ENCODE results near the gene MDFIC2. TPM values are rescaled to one million over a fixed set of nuclear protein-coding genes. Genes with fewer than 3 reads are reported as not detected.
"Not testable (repeated sequence)": the region's sequence is repeated elsewhere in the genome, so short reads cannot be mapped to it uniquely, and the experiment has no call there.

MDFIC2 gene
- not detected in 2 replicates for total RNA-seq (2012; rRNA removed)

DNA sequence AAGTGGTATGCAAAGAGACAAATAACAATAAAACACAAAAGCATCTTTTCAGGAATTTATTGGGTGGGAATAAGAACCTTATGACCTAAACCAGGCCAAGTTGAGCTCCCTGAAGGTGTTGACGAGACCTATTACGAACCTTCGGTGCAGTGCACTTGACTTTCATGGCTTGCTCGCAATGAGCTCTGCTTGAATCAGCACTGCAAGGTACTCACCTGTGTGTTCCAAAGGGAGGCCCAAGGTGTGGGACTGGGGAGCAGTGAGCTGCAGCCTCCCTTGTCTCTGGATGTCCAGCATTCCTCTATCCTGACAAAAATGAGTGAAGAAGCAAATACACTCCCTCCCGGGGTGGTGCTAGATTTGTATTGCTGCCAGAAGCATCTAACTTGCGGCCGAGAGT lies at the start of gene MDFIC2:
Gene MDFIC2 (minus strand): TSS at position 303 of the 400 bp plus-strand sequence. CDS start 665 bp downstream, outside the sequence.
- Histone ChIP-seq H3K4me2 (ENCODE audit: low read length) (no peak within 1 kb of the TSS), H3K4me1 (ENCODE audit: control insufficient read depth, insufficient read depth, low read length) (no peaks in the 10 kb centered on the region), H3K36me3 (ENCODE audit: insufficient read depth, low read length) (no peaks in the 10 kb centered on the region), H3K27me3 (ENCODE audit: control insufficient read depth, insufficient read depth, low read length) (no peaks in the 10 kb centered on the region), H3K9ac (ENCODE audit: low read depth, low read length) (no peak within 1 kb of the TSS), H3K9me3 (replicated peaks; ENCODE audit: low read length) (no peaks in the 10 kb centered on the region), H3K4me3 (ENCODE audit: low read length) (no peak within 1 kb of the TSS)

- Histone ChIP-seq H3K9ac (ENCODE audit: low read depth, low read length) (no peak overlapping the region), H3K27me3 (ENCODE audit: control insufficient read depth, insufficient read depth, low read length) (peaks cover 5% of the 10 kb centered on the region), H3K4me1 (ENCODE audit: control insufficient read depth, insufficient read depth, low read length) (no peaks in the 10 kb centered on the region), H3K9me3 (replicated peaks; ENCODE audit: low read length) (no peaks in the 10 kb centered on the region), H3K4me2 (ENCODE audit: low read length) (no peak overlapping the region), H3K36me3 (ENCODE audit: insufficient read depth, low read length) (no peaks in the 10 kb centered on the region), H3K4me3 (ENCODE audit: low read length) (no peak overlapping the region)
Observed at GRCh38 chr3:70360979-70361760, 48.7 kb upstream of the MDFIC2 start.

DNA sequence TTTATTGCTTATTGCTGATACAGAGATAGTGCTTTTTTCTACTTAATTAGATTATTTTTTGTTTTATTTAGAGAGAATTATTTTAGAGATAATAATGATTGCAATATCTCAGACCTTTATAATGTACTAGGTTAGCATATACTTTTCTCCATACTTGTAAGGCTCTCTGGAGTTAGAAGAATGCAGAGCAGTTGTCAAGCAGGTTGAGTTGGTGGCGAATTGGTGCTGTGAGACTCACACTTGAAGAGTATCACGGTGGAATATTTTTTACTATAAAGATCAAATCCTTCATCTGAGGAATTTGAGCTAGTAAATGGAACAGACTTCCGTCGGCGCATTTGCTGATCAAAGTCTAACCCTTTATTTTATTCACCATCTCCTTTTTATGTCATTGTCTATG lies 47.3 kb upstream of the MDFIC2 start:
- H3K4me2 ChIP-seq (ENCODE audit: low read length), result no peak overlapping the region
- H3K9ac ChIP-seq (ENCODE audit: low read depth, low read length), result no peak overlapping the region
- no peaks in the 10 kb centered on the region for H3K4me1 ChIP-seq (ENCODE audit: control insufficient read depth, insufficient read depth, low read length)
- no peak overlapping the region for H3K4me3 ChIP-seq (ENCODE audit: low read length)
- H3K27me3 ChIP-seq (ENCODE audit: control insufficient read depth, insufficient read depth, low read length), result peaks cover 8% of the 10 kb centered on the region
- H3K9me3 ChIP-seq (replicated peaks; ENCODE audit: low read length), result no peaks in the 10 kb centered on the region
- no peaks in the 10 kb centered on the region for H3K36me3 ChIP-seq (ENCODE audit: insufficient read depth, low read length)

- H3K4me1 ChIP-seq (ENCODE audit: control insufficient read depth, insufficient read depth, low read length), result no peaks in the 10 kb centered on the region
- H3K27me3 ChIP-seq (ENCODE audit: control insufficient read depth, insufficient read depth, low read length), result peaks cover 8% of the 10 kb centered on the region
- no peak overlapping the region for H3K4me3 ChIP-seq (ENCODE audit: low read length)
- no peak overlapping the region for H3K9ac ChIP-seq (ENCODE audit: low read depth, low read length)
- H3K9me3 ChIP-seq (replicated peaks; ENCODE audit: low read length), result no peaks in the 10 kb centered on the region
- H3K36me3 ChIP-seq (ENCODE audit: insufficient read depth, low read length), result no peaks in the 10 kb centered on the region
- no peak overlapping the region for H3K4me2 ChIP-seq (ENCODE audit: low read length)
Observed at GRCh38 chr3:70358978-70359580, 46.6 kb upstream of the MDFIC2 start.

GRCh38 chr3:70352215-70352614 lies 39.8 kb upstream of the MDFIC2 start:
- Histone ChIP-seq H3K4me1 (ENCODE audit: control insufficient read depth, insufficient read depth, low read length) (no peaks in the 10 kb centered on the region), H3K9me3 (replicated peaks; ENCODE audit: low read length) (no peaks in the 10 kb centered on the region), H3K27me3 (ENCODE audit: control insufficient read depth, insufficient read depth, low read length) (peaks cover 4% of the 10 kb centered on the region), H3K9ac (ENCODE audit: low read depth, low read length) (no peak overlapping the region), H3K4me2 (ENCODE audit: low read length) (no peak overlapping the region), H3K36me3 (ENCODE audit: insufficient read depth, low read length) (no peaks in the 10 kb centered on the region), H3K4me3 (ENCODE audit: low read length) (no peak overlapping the region)

DNA sequence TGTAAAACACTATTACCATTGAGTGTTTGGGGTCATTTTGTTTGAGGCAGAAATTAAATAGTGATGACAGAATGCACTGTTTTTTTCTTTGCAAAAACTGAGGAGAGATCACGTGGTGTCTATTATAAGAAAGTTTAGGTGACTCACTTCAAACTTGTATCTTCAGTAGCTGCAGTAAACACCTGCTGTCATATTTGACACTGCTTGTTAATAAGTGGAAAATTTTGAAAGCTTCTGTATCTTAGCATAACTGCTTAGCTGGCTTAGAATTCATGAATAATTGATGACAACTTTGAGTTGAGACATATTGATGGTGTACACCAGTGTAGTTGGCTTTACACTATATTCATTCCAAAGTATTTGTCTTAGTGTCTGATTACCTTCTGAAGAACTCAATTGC lies 29.7 kb upstream of the MDFIC2 start:
- H3K4me1 ChIP-seq (ENCODE audit: control insufficient read depth, insufficient read depth, low read length), result no peaks in the 10 kb centered on the region

GRCh38 chr3:70336885-70337284 lies 24.4 kb upstream of the MDFIC2 start:
- H3K4me3 ChIP-seq (ENCODE audit: low read length); H3K4me1 ChIP-seq (ENCODE audit: control insufficient read depth, insufficient read depth, low read length); H3K9ac ChIP-seq (ENCODE audit: low read depth, low read length); H3K27me3 ChIP-seq (ENCODE audit: control insufficient read depth, insufficient read depth, low read length); H3K9me3 ChIP-seq (replicated peaks; ENCODE audit: low read length); H3K36me3 ChIP-seq (ENCODE audit: insufficient read depth, low read length); H3K4me2 ChIP-seq (ENCODE audit: low read length): not testable (repeated sequence)

More for the DNA sequence above, 29.7 kb upstream of the MDFIC2 start:
- Histone ChIP-seq H3K9ac (ENCODE audit: low read depth, low read length) (no peak overlapping the region), H3K4me2 (ENCODE audit: low read length) (no peak overlapping the region), H3K9me3 (replicated peaks; ENCODE audit: low read length) (no peaks in the 10 kb centered on the region), H3K4me3 (ENCODE audit: low read length) (no peak overlapping the region), H3K36me3 (ENCODE audit: insufficient read depth, low read length) (no peaks in the 10 kb centered on the region), H3K27me3 (ENCODE audit: control insufficient read depth, insufficient read depth, low read length) (no peaks in the 10 kb centered on the region)

DNA sequence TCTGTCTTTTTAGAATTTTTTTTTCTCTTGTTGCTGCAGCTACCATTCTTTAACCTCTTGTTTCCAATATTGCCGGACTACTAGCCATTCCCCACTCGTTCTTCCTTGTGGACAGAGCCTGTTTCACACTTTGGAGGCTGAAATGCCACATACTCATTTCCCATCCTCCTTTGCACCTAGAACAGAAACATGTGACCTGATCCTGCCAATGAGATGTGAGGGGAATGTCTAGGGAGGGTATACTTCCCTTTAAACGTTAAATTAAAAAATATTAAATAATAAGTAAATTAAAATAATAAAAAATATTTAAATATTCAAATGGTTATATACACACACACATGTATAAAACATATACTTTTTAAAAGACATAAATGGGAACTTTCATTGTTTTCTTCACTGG lies 20.6 kb upstream of the MDFIC2 start:
- no peaks in the 10 kb centered on the region for H3K9me3 ChIP-seq (replicated peaks; ENCODE audit: low read length)
- H3K4me1 ChIP-seq (ENCODE audit: control insufficient read depth, insufficient read depth, low read length), result no peaks in the 10 kb centered on the region
- no peak overlapping the region for H3K4me3 ChIP-seq (ENCODE audit: low read length)
- H3K9ac ChIP-seq (ENCODE audit: low read depth, low read length), result no peak overlapping the region
- H3K27me3 ChIP-seq (ENCODE audit: control insufficient read depth, insufficient read depth, low read length), result peaks cover 4% of the 10 kb centered on the region
- no peak overlapping the region for H3K4me2 ChIP-seq (ENCODE audit: low read length)
- H3K36me3 ChIP-seq (ENCODE audit: insufficient read depth, low read length), result no peaks in the 10 kb centered on the region

- no peak overlapping the region for H3K4me2 ChIP-seq (ENCODE audit: low read length)
- H3K9me3 ChIP-seq (replicated peaks; ENCODE audit: low read length), result no peaks in the 10 kb centered on the region
- no peaks in the 10 kb centered on the region for H3K36me3 ChIP-seq (ENCODE audit: insufficient read depth, low read length)
- H3K9ac ChIP-seq (ENCODE audit: low read depth, low read length), result no peak overlapping the region
- no peaks in the 10 kb centered on the region for H3K4me1 ChIP-seq (ENCODE audit: control insufficient read depth, insufficient read depth, low read length)
- H3K27me3 ChIP-seq (ENCODE audit: control insufficient read depth, insufficient read depth, low read length), result no peaks in the 10 kb centered on the region
- no peak overlapping the region for H3K4me3 ChIP-seq (ENCODE audit: low read length)
Observed at GRCh38 chr3:70315021-70315420, 2.6 kb upstream of the MDFIC2 start.

GRCh38 chr3:70310809-70311208 lies 1.6 kb downstream of the MDFIC2 start:
- Histone ChIP-seq H3K9ac (ENCODE audit: low read depth, low read length) (no peak overlapping the region), H3K4me1 (ENCODE audit: control insufficient read depth, insufficient read depth, low read length) (no peaks in the 10 kb centered on the region), H3K4me3 (ENCODE audit: low read length) (no peak overlapping the region), H3K4me2 (ENCODE audit: low read length) (no peak overlapping the region), H3K36me3 (ENCODE audit: insufficient read depth, low read length) (no peaks in the 10 kb centered on the region), H3K9me3 (replicated peaks; ENCODE audit: low read length) (no peaks in the 10 kb centered on the region), H3K27me3 (ENCODE audit: control insufficient read depth, insufficient read depth, low read length) (no peaks in the 10 kb centered on the region)

- H3K4me3 ChIP-seq (ENCODE audit: low read length), result no peak overlapping the region
- H3K9ac ChIP-seq (ENCODE audit: low read depth, low read length), result no peak overlapping the region
- H3K4me1 ChIP-seq (ENCODE audit: control insufficient read depth, insufficient read depth, low read length), result no peaks in the 10 kb centered on the region
- no peaks in the 10 kb centered on the region for H3K9me3 ChIP-seq (replicated peaks; ENCODE audit: low read length)
- H3K4me2 ChIP-seq (ENCODE audit: low read length), result no peak overlapping the region
- no peaks in the 10 kb centered on the region for H3K36me3 ChIP-seq (ENCODE audit: insufficient read depth, low read length)
- H3K27me3 ChIP-seq (ENCODE audit: control insufficient read depth, insufficient read depth, low read length), result no peaks in the 10 kb centered on the region
Observed at GRCh38 chr3:70309591-70309990, 2.8 kb downstream of the MDFIC2 start.

- H3K4me3 ChIP-seq (ENCODE audit: low read length), result no peak overlapping the region
- H3K36me3 ChIP-seq (ENCODE audit: insufficient read depth, low read length), result no peaks in the 10 kb centered on the region
- H3K27me3 ChIP-seq (ENCODE audit: control insufficient read depth, insufficient read depth, low read length), result no peaks in the 10 kb centered on the region
- H3K4me1 ChIP-seq (ENCODE audit: control insufficient read depth, insufficient read depth, low read length), result no peaks in the 10 kb centered on the region
- H3K9ac ChIP-seq (ENCODE audit: low read depth, low read length), result no peak overlapping the region
- H3K9me3 ChIP-seq (replicated peaks; ENCODE audit: low read length), result no peaks in the 10 kb centered on the region
- H3K4me2 ChIP-seq (ENCODE audit: low read length), result no peak overlapping the region
Observed at GRCh38 chr3:70308760-70309159, 3.7 kb downstream of the MDFIC2 start.

Measured in skeletal muscle satellite cell (primary cell).